Liver (tissue), 9 donors: ENCODE measurements around the gene CEACAM20. TPM values are rescaled to one million over a fixed set of nuclear protein-coding genes. Genes with fewer than 3 reads are reported as not detected.
"Not testable (repeated sequence)": the region's sequence is repeated elsewhere in the genome, so short reads cannot be mapped to it uniquely, and the experiment has no call there.

Experiments
- DNase-seq: peaks from one replicate; pipeline ENCODE4 v3.0.0-alpha.2; 2017; ENCODE audit warnings: low spot score
- H3K27ac ChIP-seq, 2 donors: one replicate each; pipeline ENCODE4 v1.7.0; 2013; ENCODE audit warnings: inconsistent platforms in 2 of 2, low read length in 2 of 2, control low read depth in 1 of 2, low read depth in 1 of 2, mild to moderate bottlenecking in 1 of 2
- H3K27me3 ChIP-seq, 4 donors: one replicate each; pipeline versions ENCODE4 v1.6.1 to v1.7.0; 2013; ENCODE audit warnings: low read length in 3 of 4, inconsistent platforms in 1 of 4, mild to moderate bottlenecking in 1 of 4, moderate library complexity in 1 of 4; ENCODE audit not compliant: control insufficient read depth in 4 of 4, insufficient read depth in 4 of 4
- H3K36me3 ChIP-seq, 4 donors: one replicate each; pipeline versions ENCODE4 v1.6.1 to v1.7.0; 2013; ENCODE audit warnings: low read length in 3 of 4, mild to moderate bottlenecking in 3 of 4, low read depth in 1 of 4, moderate library complexity in 1 of 4; ENCODE audit not compliant: control insufficient read depth in 4 of 4, insufficient read depth in 3 of 4
- H3K4me1 ChIP-seq, 4 donors: one replicate each; pipeline versions ENCODE4 v1.6.1 to v1.7.0; 2013; ENCODE audit warnings: low read length in 3 of 4, mild to moderate bottlenecking in 3 of 4, moderate library complexity in 1 of 4; ENCODE audit not compliant: control insufficient read depth in 4 of 4, insufficient read depth in 4 of 4
- H3K4me3 ChIP-seq, 3 donors: one replicate each; pipeline versions ENCODE4 v1.6.1 to v1.7.0; 2013; ENCODE audit warnings: low read length in 3 of 3, control low read depth in 1 of 3, low read depth in 1 of 3, mild to moderate bottlenecking in 1 of 3
- H3K9ac ChIP-seq, 2 donors: one replicate each; pipeline ENCODE4 v1.7.0; 2013; ENCODE audit warnings: low read length in 2 of 2, mild to moderate bottlenecking in 2 of 2, moderate library complexity in 2 of 2, control low read depth in 1 of 2, low read depth in 1 of 2
- H3K9me3 ChIP-seq, 4 donors: one replicate each; pipeline versions ENCODE4 v1.6.1 to v1.7.0; 2013; ENCODE audit warnings: low read length in 3 of 4; ENCODE audit not compliant: control insufficient read depth in 4 of 4
- ATF3 ChIP-seq: IDR thresholded peaks from 2 replicates; pipeline ENCODE4 v1.6.1; 2016; ENCODE audit warnings: antibody characterized with exemption
- EGR1 ChIP-seq, 2 donors: IDR thresholded peaks; 2 replicates each; pipeline ENCODE4 v1.6.1; 2016 to 2018; ENCODE audit warnings: antibody characterized with exemption in 2 of 2, low read depth in 2 of 2
- FOXA1 ChIP-seq: IDR thresholded peaks from 2 replicates; pipeline ENCODE4 v1.6.1; 2016; ENCODE audit warnings: antibody characterized with exemption
- HNF4A ChIP-seq, 2 donors: conservative IDR thresholded peaks; 2 replicates each; pipeline ENCODE4 v1.6.1; 2016; ENCODE audit warnings: antibody characterized with exemption in 2 of 2, mild to moderate bottlenecking in 2 of 2
- HNF4G ChIP-seq: IDR thresholded peaks from 2 replicates; pipeline ENCODE4 v1.6.1; 2016; ENCODE audit warnings: antibody characterized with exemption
- JUND ChIP-seq, 2 donors: IDR thresholded peaks; 2 replicates each; pipeline ENCODE4 v1.6.1; 2016; ENCODE audit warnings: antibody characterized with exemption in 2 of 2
- NR2F2 ChIP-seq: IDR thresholded peaks from 2 replicates; pipeline ENCODE4 v1.6.1; 2016; ENCODE audit warnings: antibody characterized with exemption
- RAD21 ChIP-seq, 2 donors: IDR thresholded peaks; 2 replicates each; pipeline ENCODE4 v1.6.1; 2016; ENCODE audit warnings: antibody characterized with exemption in 2 of 2, mild to moderate bottlenecking in 2 of 2
- RXRA ChIP-seq, 2 donors: IDR thresholded peaks; 2 replicates each; pipeline ENCODE4 v1.6.1; 2017 to 2018; ENCODE audit warnings: antibody characterized with exemption in 2 of 2, mild to moderate bottlenecking in 1 of 2
- TAF1 ChIP-seq: conservative IDR thresholded peaks from 2 replicates; pipeline ENCODE4 v1.6.1; 2016; ENCODE audit warnings: antibody characterized with exemption, mild to moderate bottlenecking
- ZBTB33 ChIP-seq: IDR thresholded peaks from 2 replicates; pipeline ENCODE4 v1.6.1; 2016; ENCODE audit warnings: antibody characterized with exemption
- WGBS: extraction: QIAGEN DNeasy Blood & Tissue Kit; methylation state at CpG from one replicate; pipeline ENCODE4 v1.1.7; 2013; 5-methylcytosine and 5-hydroxymethylcytosine counted together
- polyA plus RNA-seq, 2 donors: library from polyadenylated mRNA; stranded (reverse) in 1 of 2; unstranded in 1 of 2; fragments of 200-250 nt in 1 of 2; fragments of >200 nt in 1 of 2; fragmentation: Nextera tagmentation in 1 of 2; extraction: Ambion mirVana in 1 of 2; gene quantifications; one replicate each; pipeline versions ENCODE4 v1.2.1 to v1.2.3, GENCODE V29; 2013 to 2015
- total RNA-seq, 2 donors: library from RNA; depleted of rRNA; stranded (reverse); fragments of >200 nt; gene quantifications; one replicate each; pipeline ENCODE4 v1.2.3, GENCODE V29; 2014
- TF ChIP-seq, protein P1 (sequence below): IDR thresholded peaks from 2 replicates; pipeline ENCODE4 v1.6.1; 2016; ENCODE audit warnings: antibody characterized with exemption, mild to moderate bottlenecking
- TF ChIP-seq, protein P2 (sequence below): fragments of 150-350 bp; IDR thresholded peaks from 2 replicates; pipeline ENCODE4 v1.5.1; 2017; ENCODE audit warnings: improper control_type of control experiment, low read depth, low read length; ENCODE audit not compliant: missing input control
- donor health status: healthy.
- donor health status: healthy.
- donor health status: healthy.
- donor health status: healthy.
- donor health status: healthy.

The CEACAM20 gene
- total and polyA plus RNA-seq, 4 donors, result 0.09 to 0.25 TPM; not detected in 2

- DNase-seq, result no peak
- no peaks in the 10 kb centered on the region for H3K27me3 ChIP-seq
- no peak overlapping the region for H3K4me3 ChIP-seq
- H3K9me3 ChIP-seq, result no peaks in the 10 kb centered on the region
- H3K36me3 ChIP-seq, result no peaks in the 10 kb centered on the region
- no peak overlapping the region for H3K27ac ChIP-seq
- H3K9ac ChIP-seq, result no peak overlapping the region
- H3K4me1 ChIP-seq, result peaks cover 3 to 11% (median 8%) of the 10 kb centered on the region in 4 donors
- 56% methylated on average over 5 of the region's 5 CpGs for WGBS
- TF ChIP-seq JUND (IDR thresholded peaks at IDR 0.05), result no peak
- no peak for TF ChIP-seq FOXA1
- TF ChIP-seq HNF4A (conservative IDR thresholded peaks at IDR 0.05), result no peak
- no peak for TF ChIP-seq HNF4G
- TF ChIP-seq NR2F2, result no peak
- TF ChIP-seq ATF3, result no peak
- no peak for TF ChIP-seq EGR1 (IDR thresholded peaks at IDR 0.05; ENCODE audit: low read depth in 2 of 2)
Observed at GRCh38 chr19:44566984-44567383, 37.5 kb upstream of the CEACAM20 start.

DNA sequence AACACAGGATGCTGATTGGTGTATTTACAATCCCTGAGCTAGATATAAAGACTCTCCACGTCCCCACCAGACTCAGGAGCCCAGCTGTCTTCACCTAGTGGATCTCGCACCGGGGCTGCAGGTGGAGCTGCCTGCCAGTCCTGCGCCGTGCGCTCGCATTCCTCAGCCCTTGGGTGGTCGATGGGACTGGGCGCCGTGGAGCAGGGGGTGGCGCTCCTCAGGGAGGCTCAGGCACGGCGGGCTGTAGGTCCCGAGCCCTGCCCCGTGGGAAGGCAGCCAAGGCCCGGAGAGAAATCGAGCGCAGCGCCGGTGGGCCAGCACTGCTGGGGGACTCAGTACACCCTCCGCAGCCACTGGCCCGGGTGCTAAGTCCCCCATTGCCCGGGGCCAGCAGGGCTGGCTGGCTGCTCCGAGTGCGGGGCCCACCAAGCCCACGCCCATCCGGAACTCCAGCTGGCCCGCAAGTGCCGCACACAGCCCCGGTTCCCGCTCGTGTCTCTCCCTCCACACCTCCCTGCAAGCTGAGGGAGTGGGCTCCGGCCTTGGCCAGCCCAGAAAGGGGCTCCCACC lies 33.7 kb upstream of the CEACAM20 start:
- H3K4me1 ChIP-seq, H3K4me3 ChIP-seq, H3K27me3 ChIP-seq, H3K27ac ChIP-seq, H3K9ac ChIP-seq, DNase-seq, H3K9me3 ChIP-seq, H3K36me3 ChIP-seq: not testable (repeated sequence)
- 95% methylated on average over 32 of the region's 33 CpGs for WGBS

GRCh38 chr19:44557933-44558332 lies 28.5 kb upstream of the CEACAM20 start:
- no peaks in the 10 kb centered on the region for H3K4me1 ChIP-seq
- no peak for DNase-seq
- 94% methylated on average over 2 of the region's 2 CpGs for WGBS
- no peak overlapping the region for H3K9ac ChIP-seq
- H3K36me3 ChIP-seq, result no peaks in the 10 kb centered on the region
- H3K9me3 ChIP-seq, result no peaks in the 10 kb centered on the region
- no peak overlapping the region for H3K27ac ChIP-seq
- H3K27me3 ChIP-seq, result no peaks in the 10 kb centered on the region
- H3K4me3 ChIP-seq, result no peak overlapping the region
- TF ChIP-seq RAD21 (IDR thresholded peaks at IDR 0.05), result no peak
- TF ChIP-seq, protein P1, sequence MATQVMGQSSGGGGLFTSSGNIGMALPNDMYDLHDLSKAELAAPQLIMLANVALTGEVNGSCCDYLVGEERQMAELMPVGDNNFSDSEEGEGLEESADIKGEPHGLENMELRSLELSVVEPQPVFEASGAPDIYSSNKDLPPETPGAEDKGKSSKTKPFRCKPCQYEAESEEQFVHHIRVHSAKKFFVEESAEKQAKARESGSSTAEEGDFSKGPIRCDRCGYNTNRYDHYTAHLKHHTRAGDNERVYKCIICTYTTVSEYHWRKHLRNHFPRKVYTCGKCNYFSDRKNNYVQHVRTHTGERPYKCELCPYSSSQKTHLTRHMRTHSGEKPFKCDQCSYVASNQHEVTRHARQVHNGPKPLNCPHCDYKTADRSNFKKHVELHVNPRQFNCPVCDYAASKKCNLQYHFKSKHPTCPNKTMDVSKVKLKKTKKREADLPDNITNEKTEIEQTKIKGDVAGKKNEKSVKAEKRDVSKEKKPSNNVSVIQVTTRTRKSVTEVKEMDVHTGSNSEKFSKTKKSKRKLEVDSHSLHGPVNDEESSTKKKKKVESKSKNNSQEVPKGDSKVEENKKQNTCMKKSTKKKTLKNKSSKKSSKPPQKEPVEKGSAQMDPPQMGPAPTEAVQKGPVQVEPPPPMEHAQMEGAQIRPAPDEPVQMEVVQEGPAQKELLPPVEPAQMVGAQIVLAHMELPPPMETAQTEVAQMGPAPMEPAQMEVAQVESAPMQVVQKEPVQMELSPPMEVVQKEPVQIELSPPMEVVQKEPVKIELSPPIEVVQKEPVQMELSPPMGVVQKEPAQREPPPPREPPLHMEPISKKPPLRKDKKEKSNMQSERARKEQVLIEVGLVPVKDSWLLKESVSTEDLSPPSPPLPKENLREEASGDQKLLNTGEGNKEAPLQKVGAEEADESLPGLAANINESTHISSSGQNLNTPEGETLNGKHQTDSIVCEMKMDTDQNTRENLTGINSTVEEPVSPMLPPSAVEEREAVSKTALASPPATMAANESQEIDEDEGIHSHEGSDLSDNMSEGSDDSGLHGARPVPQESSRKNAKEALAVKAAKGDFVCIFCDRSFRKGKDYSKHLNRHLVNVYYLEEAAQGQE, result no peak
- TF ChIP-seq, protein P2, sequence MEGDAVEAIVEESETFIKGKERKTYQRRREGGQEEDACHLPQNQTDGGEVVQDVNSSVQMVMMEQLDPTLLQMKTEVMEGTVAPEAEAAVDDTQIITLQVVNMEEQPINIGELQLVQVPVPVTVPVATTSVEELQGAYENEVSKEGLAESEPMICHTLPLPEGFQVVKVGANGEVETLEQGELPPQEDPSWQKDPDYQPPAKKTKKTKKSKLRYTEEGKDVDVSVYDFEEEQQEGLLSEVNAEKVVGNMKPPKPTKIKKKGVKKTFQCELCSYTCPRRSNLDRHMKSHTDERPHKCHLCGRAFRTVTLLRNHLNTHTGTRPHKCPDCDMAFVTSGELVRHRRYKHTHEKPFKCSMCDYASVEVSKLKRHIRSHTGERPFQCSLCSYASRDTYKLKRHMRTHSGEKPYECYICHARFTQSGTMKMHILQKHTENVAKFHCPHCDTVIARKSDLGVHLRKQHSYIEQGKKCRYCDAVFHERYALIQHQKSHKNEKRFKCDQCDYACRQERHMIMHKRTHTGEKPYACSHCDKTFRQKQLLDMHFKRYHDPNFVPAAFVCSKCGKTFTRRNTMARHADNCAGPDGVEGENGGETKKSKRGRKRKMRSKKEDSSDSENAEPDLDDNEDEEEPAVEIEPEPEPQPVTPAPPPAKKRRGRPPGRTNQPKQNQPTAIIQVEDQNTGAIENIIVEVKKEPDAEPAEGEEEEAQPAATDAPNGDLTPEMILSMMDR, result no peak
- TF ChIP-seq ATF3, result no peak
- no peak for TF ChIP-seq HNF4A (conservative IDR thresholded peaks at IDR 0.05)
- TF ChIP-seq NR2F2, result no peak
- TF ChIP-seq EGR1 (IDR thresholded peaks at IDR 0.05; ENCODE audit: low read depth in 2 of 2), result no peak
- no peak for TF ChIP-seq TAF1
- TF ChIP-seq ZBTB33, result no peak
- TF ChIP-seq RXRA (IDR thresholded peaks at IDR 0.05), result no peak
